GM12874 (cell line): ENCODE results near the gene PAWR.

Experiments used
- TF ChIP-seq, protein P1 (sequence below): IDR thresholded peaks from 2 replicates; pipeline ENCODE4 v1.5.1; 2011; ENCODE audit warnings: low read depth, mild to moderate bottlenecking, control low read depth, low read length, moderate library complexity; ENCODE audit not compliant: insufficient read depth

PAWR gene

DNA sequence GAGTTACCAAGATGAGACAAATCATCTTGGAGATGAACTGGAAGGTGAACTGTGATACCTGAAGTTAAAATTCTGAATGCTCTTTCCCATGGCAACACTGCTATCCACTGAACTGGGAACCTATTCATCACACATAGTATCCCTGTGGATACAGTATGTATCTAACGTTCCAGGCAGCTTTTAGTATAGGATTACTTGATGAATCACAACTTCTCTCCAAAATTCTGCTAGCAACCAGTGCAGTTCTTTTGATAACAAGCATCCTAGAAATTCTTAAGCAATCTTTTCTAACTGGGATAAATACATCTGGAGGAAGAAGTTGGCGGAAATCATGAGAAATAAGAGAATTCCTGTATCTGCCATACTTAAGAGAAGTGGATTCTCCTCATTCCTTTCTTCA, 66.4 kb downstream of the PAWR start:
- TF ChIP-seq, protein P1, sequence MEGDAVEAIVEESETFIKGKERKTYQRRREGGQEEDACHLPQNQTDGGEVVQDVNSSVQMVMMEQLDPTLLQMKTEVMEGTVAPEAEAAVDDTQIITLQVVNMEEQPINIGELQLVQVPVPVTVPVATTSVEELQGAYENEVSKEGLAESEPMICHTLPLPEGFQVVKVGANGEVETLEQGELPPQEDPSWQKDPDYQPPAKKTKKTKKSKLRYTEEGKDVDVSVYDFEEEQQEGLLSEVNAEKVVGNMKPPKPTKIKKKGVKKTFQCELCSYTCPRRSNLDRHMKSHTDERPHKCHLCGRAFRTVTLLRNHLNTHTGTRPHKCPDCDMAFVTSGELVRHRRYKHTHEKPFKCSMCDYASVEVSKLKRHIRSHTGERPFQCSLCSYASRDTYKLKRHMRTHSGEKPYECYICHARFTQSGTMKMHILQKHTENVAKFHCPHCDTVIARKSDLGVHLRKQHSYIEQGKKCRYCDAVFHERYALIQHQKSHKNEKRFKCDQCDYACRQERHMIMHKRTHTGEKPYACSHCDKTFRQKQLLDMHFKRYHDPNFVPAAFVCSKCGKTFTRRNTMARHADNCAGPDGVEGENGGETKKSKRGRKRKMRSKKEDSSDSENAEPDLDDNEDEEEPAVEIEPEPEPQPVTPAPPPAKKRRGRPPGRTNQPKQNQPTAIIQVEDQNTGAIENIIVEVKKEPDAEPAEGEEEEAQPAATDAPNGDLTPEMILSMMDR = no peak

DNA sequence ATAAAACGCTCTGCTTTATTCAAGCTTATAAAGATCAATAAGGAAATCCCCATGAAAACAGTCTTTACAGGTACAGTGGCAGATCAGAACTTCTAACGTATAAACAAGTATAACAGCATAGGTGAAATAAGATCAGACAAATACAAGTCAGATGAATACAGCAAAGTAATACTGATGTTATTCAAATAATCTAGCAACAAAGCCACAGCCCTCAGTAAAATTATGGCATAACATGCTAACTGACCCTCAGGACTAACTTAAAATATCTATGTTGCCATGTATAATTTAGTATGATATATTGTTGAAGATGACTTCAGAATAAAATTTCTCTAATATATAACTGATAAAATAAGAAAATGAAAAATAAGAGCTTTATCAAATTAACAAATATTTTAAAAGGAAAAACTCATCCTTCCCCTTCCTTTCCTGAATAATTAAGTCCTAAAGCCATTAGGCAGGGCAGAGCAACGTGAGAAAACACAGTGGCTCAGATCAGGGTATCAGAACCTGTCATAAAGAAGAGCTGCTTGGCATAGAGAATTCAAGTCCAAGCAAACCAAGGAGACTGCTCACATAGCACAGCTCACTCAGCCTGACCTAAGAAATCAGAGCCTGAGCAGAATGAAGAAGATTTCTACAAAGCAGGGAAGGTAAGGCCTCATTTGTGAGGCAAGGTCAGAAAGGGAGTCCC, 70.7 kb downstream of the PAWR start:
- TF ChIP-seq, protein P1 = no peak

DNA sequence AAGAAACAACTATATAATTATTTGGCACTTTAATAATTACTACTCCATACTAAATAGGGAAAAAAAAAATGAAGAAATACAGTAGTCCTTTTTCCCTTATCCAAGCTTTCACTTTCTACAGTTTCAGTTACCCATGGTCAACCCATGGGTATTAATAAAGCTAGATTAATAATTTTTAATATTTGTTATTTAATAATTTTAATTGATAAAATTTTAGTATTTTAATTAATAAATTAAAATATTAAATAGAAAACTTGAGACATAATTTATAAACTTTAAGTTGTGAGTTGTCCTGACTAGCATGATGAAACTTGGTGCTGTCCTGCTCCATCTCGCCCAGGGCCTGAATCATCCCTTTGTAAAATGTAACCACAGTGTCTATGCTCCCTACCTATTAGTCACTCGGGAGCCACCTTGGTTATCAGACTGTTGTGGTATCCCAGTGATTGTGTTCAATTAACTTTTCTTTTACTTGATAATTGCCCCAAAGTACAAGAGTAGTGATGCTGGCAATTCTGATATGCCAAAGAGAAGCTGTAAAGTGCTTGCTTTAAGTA, 71.8 kb downstream of the PAWR start:
- TF ChIP-seq, protein P1 = no peak

DNA sequence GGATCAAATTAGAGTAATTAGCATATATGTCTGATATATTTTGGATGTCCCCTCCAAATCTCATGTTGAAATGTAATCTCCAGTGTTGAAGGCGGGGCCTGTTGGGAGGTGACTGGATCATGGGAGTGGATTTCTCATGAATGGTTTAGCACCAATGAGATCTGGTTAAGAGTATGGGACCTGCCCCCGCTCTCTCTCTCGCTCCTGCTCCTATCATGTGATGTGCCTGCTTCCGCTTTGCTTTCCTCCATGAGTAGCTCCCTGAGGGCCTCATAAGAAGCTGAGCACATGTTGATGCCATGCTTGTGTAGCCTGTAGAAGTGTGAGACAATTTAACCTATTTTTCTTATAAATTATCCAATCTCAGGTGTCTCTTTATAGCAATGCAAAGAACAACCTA, 73.1 kb downstream of the PAWR start:
- TF ChIP-seq, protein P1 = no peak

DNA sequence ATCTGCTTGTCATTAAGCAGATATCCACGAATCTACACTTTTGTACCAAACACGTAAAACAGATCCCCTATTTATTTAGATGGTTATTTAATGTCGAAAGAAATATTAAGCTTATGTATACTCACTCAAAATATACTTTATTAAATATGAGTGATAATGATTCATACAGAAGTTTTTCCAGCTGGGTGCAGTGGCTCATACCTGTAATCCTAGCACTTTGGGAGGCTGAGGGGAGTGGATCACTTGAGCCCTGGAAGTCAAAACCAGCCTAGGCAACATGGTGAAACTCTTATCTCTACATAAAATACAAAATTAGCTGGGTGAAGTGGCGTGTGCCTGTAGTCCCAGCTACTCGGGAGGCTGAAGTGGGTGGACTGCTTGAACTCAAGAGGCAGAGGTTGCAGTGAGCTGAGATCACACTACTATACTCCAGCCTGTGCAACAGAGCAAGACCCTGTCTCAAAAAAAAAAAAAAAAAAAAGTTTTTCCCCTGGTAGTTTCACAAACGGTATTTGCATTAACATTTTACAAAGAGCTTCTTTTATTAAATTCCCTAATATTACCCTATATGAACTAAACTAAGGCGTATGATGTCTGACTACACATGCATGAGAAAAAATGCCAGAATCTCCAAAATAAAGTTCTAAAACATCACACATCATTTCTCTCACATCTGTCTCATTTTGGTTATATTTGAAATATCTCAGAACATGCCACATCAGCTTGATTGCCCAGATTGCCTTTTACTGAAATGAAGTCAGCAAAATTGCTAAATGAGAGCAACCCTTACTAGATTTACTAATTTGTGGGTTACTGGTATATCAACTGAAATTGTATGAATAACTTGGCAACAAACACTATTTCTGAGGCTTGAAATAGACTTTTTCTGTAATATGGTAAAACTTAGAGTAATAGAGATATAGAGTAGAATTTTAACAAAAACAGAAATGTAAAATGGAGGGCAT, 74.9 kb downstream of the PAWR start:
- TF ChIP-seq, protein P1 = no peak

DNA sequence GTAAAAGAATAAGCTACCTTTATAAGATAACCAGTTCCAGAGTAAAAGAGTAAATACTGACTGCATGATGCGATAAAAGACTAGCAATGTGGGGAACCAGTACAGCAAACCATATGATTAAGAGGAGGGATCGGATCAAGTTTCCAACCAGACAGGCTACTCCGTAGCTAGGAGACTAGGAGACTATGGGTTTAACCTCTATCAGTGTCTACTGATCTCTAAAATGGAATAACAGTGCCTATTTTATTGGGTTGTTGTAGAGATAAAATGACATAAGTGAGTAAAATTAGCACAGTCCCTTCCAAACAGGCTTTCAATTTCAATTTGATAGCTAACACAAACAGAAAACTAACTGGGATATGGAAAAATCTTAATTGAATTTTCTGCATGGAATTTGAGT, 76.0 kb downstream of the PAWR start:
- TF ChIP-seq, protein P1 = no peak

DNA sequence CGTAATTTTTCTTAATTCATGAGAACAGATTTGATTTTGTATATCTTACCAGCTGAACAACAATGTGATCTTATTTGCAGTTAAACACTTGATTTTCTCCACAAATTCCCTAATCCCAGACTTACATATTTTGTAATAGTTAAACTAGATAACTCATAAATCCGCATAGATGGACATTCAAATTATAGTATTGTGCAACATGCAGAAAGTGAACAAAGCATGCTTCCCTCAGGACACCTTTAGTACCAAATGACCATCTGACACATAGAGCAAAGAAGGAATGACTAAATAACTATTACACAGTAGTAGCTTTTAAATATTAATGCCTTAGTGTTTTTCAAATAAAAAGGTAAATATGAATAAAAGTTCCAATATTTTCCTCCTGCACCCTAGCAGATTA, 88.9 kb downstream of the PAWR start:
- TF ChIP-seq, protein P1 = no peak
